B cell (primary cell): ENCODE measurements around the gene EXOC7. TPM values are rescaled to one million over a fixed set of nuclear protein-coding genes. Genes with fewer than 3 reads are reported as not detected.
"Not testable (repeated sequence)": the region's sequence is repeated elsewhere in the genome, so short reads cannot be mapped to it uniquely, and the experiment has no call there.

ENCODE experiments used
- ATAC-seq: fragments of 200-7000 bp; cut with Tn5 transposase; one replicate; pipeline ENCODE4 v1.10.0; 2021; ENCODE audit warnings: low read depth, mild to moderate bottlenecking, moderate number of reproducible peaks, moderate library complexity
- CTCF ChIA-PET: fragments of 350-600 bp; sonication (Branson Sonifier 250); formaldehyde crosslinking; loops from one replicate; lab custom pipeline; 2021; ENCODE audit warnings: antibody characterized with exemption, inconsistent platforms; lab: Charles Lee
- POLR2A ChIA-PET: fragments of 350-600 bp; sonication (Branson Sonifier 250); formaldehyde crosslinking; loops from one replicate; lab custom pipeline; 2021; ENCODE audit warnings: antibody characterized with exemption; lab: Charles Lee
- DNase-seq: peaks from one replicate; pipeline ENCODE4 v3.0.0; 2013
- H2AFZ ChIP-seq: 2 replicates; pipeline ENCODE4 v1.6.1; 2012; ENCODE audit warnings: mild to moderate bottlenecking, low read depth, low read length; ENCODE audit not compliant: insufficient read depth, poor library complexity, severe bottlenecking
- H3K27ac ChIP-seq, 2 donors: 1 replicate in 1 of 2; 2 replicates in 1 of 2; pipeline ENCODE4 v1.5.1; 2012 to 2013; ENCODE audit warnings: low read length in 2 of 2, mild to moderate bottlenecking in 2 of 2, moderate library complexity in 1 of 2
- H3K27me3 ChIP-seq, 4 experiments: fragments of 200-600 bp in 1 of 4; sonication (generic) in 1 of 4; replicated peaks in 1 of 4; 1 replicate in 2 of 4; 2 replicates in 2 of 4; pipeline versions ENCODE4 v1.6.1 to v1.7.0; 2013 to 2016; ENCODE audit warnings: low read length in 3 of 4, mild to moderate bottlenecking in 2 of 4, mixed read lengths in 1 of 4, moderate library complexity in 1 of 4; ENCODE audit not compliant: insufficient read depth in 4 of 4, control insufficient read depth in 3 of 4; ENCODE audit errors: control extremely low read depth in 1 of 4
- H3K36me3 ChIP-seq, 2 experiments: replicated peaks in 1 of 2; 1 replicate in 1 of 2; 2 replicates in 1 of 2; pipeline versions ENCODE4 v1.6.1 to v1.7.1; 2013; ENCODE audit warnings: low read length in 1 of 2; ENCODE audit not compliant: insufficient read depth in 2 of 2, control insufficient read depth in 1 of 2; ENCODE audit errors: control extremely low read depth in 1 of 2, extremely low read depth in 1 of 2
- H3K4me1 ChIP-seq, 2 donors: fragments of 200-600 bp in 1 of 2; sonication (generic) in 1 of 2; 1 replicate in 1 of 2; 2 replicates in 1 of 2; pipeline versions ENCODE4 v1.5.1 to v1.6.1; 2013 to 2017; ENCODE audit warnings: low read length in 2 of 2; ENCODE audit not compliant: control insufficient read depth in 2 of 2, insufficient read depth in 2 of 2
- H3K4me2 ChIP-seq: replicated peaks from 2 replicates; pipeline ENCODE3; 2012; ENCODE audit warnings: mild to moderate bottlenecking, low read depth, low read length; ENCODE audit not compliant: poor library complexity, severe bottlenecking
- H3K4me3 ChIP-seq, 5 experiments: fragments of 200-600 bp in 1 of 5; sonication (generic) in 1 of 5; 1 replicate in 3 of 5; 2 replicates in 2 of 5; pipeline versions ENCODE4 v1.5.1 to v1.7.0; 2011 to 2016; ENCODE audit warnings: low read length in 4 of 5, mild to moderate bottlenecking in 4 of 5, low read depth in 2 of 5, control low read depth in 1 of 5, moderate library complexity in 1 of 5; ENCODE audit not compliant: insufficient read depth in 1 of 5; ENCODE audit errors: control extremely low read depth in 1 of 5, extremely low read depth in 1 of 5
- H3K79me2 ChIP-seq: fragments of 200-600 bp; sonication (generic); one replicate; pipeline ENCODE4 v1.6.0; 2016; ENCODE audit warnings: low read length; ENCODE audit not compliant: control insufficient read depth, insufficient read depth
- H3K9ac ChIP-seq: fragments of 200-600 bp; sonication (generic); 2 replicates; pipeline ENCODE4 v1.6.1; 2017; ENCODE audit warnings: mild to moderate bottlenecking, low read length, moderate library complexity
- H3K9me3 ChIP-seq, 3 donors: one replicate each; pipeline versions ENCODE4 v1.6.1 to v1.7.1; 2013; ENCODE audit warnings: low read length in 2 of 3; ENCODE audit not compliant: control insufficient read depth in 2 of 3, insufficient read depth in 1 of 3; ENCODE audit errors: control extremely low read depth in 1 of 3
- H4K20me1 ChIP-seq: 2 replicates; pipeline ENCODE4 v1.6.0; 2012; ENCODE audit warnings: mild to moderate bottlenecking, low read length; ENCODE audit not compliant: insufficient read depth, control insufficient read depth, poor library complexity, severe bottlenecking
- H3K27ac Mint-ChIP-seq: one replicate; pipeline ENCODE4 v1.8.0; 2021; ENCODE audit warnings: mixed read lengths
- H3K27me3 Mint-ChIP-seq: one replicate; pipeline ENCODE4 v1.8.0; 2021; ENCODE audit warnings: mixed read lengths
- H3K4me1 Mint-ChIP-seq: one replicate; pipeline ENCODE4 v1.8.0; 2021; ENCODE audit warnings: mixed read lengths
- H3K4me3 Mint-ChIP-seq: one replicate; pipeline ENCODE4 v1.8.0; 2021; ENCODE audit warnings: mixed read lengths
- H3K9me3 Mint-ChIP-seq: one replicate; pipeline ENCODE4 v1.8.0; 2022; ENCODE audit warnings: mixed read lengths; ENCODE audit not compliant: insufficient read depth
- EZH2 ChIP-seq: IDR thresholded peaks from 2 replicates; pipeline ENCODE4 v1.6.1; 2012; ENCODE audit warnings: borderline replicate concordance, low read depth, mild to moderate bottlenecking, moderate library complexity, low read length; ENCODE audit not compliant: insufficient read depth, poor library complexity, severe bottlenecking
- WGBS: methylation state at CpG from one replicate; pipeline ENCODE4 v1.1.5; 2013; ENCODE audit warnings: missing lambda C conversion rate; ENCODE audit not compliant: insufficient coverage; 5-methylcytosine and 5-hydroxymethylcytosine counted together
- intact Hi-C: fragments of 100-400 bp; cut with micrococcal nuclease; formaldehyde crosslinking; loops from one replicate; pipeline ENCODE4 v1.10.0; 2022
- polyA plus RNA-seq: library from polyadenylated mRNA; depleted of rRNA; stranded (reverse); fragments of >200 nt; gene quantifications from 2 replicates; pipeline ENCODE4 v1.2.3, GENCODE V29; 2012
- total RNA-seq, 2 donors: library from RNA; stranded (reverse); fragments of 120-200 nt in 1 of 2; gene quantifications; 1 replicate in 1 of 2; 2 replicates in 1 of 2; pipeline versions ENCODE4 v1.2.3 to v1.2.4, GENCODE V29; 2013 to 2022
- TF ChIP-seq, protein P1 (sequence below): fragments of 200-600 bp; IDR thresholded peaks from one replicate; pipeline ENCODE4 v1.8.0; 2022; ENCODE audit warnings: antibody characterized with exemption, mild to moderate bottlenecking

The EXOC7 gene
- total and polyA plus RNA-seq, 2 donors (not counting 1 experiment from before 2014, with no cell fraction given): 105 to 194 TPM

DNA sequence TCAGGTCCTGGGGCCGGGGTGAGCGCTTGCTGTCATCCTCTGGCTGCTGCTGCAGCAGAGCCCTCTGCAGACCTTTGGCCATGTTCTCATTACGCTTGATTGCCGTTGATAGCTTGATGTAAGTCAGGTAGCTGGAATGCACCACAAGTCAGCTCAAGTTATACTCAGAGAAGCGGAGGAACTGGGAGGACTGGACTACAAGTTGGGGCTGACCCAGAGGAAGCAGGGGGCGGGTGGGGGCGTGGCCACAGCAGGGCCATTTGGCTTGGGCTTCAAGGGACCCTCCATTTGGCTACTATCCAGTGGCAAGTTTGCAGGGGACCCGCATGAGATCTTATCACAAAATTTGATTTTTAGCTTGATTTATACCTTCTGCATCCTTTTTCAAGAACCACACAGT, 57.5 kb downstream of the EXOC7 start:
- Mint-ChIP-seq H3K4me3 (no peak overlapping the region), H3K9me3 (no peaks in the 10 kb centered on the region), H3K27me3 (no peaks in the 10 kb centered on the region), H3K27ac (no peak overlapping the region), H3K4me1 (peaks cover 6% of the 10 kb centered on the region)
- Histone ChIP-seq H3K4me2 (no peak overlapping the region), H2AFZ (no peak overlapping the region), H3K9ac (no peak overlapping the region), H4K20me1 (no peaks in the 10 kb centered on the region), H3K27me3 (no peaks in the 10 kb centered on the region), H3K4me1 (no peaks in the 10 kb centered on the region), H3K79me2 (peaks cover 4% of the 10 kb centered on the region), H3K9me3 (no peaks in the 10 kb centered on the region), H3K36me3 (peaks cover 28 to 93% of the 10 kb centered on the region in 2 experiments), H3K27ac (no peak overlapping the region), H3K4me3 (no peak overlapping the region)
- TF ChIP-seq, protein P1, sequence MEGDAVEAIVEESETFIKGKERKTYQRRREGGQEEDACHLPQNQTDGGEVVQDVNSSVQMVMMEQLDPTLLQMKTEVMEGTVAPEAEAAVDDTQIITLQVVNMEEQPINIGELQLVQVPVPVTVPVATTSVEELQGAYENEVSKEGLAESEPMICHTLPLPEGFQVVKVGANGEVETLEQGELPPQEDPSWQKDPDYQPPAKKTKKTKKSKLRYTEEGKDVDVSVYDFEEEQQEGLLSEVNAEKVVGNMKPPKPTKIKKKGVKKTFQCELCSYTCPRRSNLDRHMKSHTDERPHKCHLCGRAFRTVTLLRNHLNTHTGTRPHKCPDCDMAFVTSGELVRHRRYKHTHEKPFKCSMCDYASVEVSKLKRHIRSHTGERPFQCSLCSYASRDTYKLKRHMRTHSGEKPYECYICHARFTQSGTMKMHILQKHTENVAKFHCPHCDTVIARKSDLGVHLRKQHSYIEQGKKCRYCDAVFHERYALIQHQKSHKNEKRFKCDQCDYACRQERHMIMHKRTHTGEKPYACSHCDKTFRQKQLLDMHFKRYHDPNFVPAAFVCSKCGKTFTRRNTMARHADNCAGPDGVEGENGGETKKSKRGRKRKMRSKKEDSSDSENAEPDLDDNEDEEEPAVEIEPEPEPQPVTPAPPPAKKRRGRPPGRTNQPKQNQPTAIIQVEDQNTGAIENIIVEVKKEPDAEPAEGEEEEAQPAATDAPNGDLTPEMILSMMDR: no peak
- no peak for TF ChIP-seq EZH2
- ATAC-seq (no peak), DNase-seq (no peak)
- ChIA-PET POLR2A (interaction anchor here (0.7 kb wide), 1 partner anchor 1034 kb away, joined by 4 read pairs; no protein-coding TSS in a partner anchor), CTCF (interaction anchor here (0.6 to 1.2 kb wide), 3 partner anchors 15 to 206 kb away, joined by 3 to 4 read pairs (median 3); no protein-coding TSS in a partner anchor)
- WGBS: 95% methylated on average over 6 of the region's 8 CpGs
- intact Hi-C loops: no loop called here

DNA sequence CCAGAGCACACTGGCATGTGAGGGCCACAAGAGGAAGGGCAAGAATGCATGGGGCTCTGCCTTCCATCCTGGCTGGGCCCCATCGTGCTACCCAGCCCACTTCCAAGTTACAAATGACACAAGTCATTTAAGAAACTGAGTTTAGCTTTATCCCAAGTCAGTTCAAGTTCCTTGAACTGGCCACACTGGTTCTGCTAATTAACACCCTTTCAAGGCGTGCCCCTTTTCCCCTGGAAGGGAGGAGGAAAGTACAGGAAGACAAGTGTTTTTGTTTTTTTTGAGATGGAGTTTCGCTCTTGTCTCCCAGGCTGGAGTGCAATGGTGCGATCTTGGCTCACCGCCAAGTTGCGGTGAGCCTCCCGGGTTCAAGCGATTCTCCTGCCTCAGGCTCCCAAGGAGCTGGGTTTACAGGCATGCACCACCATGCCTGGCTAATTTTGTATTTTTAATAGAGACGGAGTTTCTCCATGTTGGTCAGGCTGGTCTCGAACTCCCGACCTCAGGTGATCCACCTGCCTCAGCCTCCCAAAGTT, 59.0 kb downstream of the EXOC7 start:
- H3K27me3 ChIP-seq, H3K4me3 Mint-ChIP-seq, H3K9me3 Mint-ChIP-seq, H3K4me1 Mint-ChIP-seq, H3K79me2 ChIP-seq, CTCF ChIA-PET, H2AFZ ChIP-seq, H3K4me2 ChIP-seq, H3K4me1 ChIP-seq, H3K27ac Mint-ChIP-seq, ATAC-seq, POLR2A ChIA-PET, intact Hi-C loops, H3K9me3 ChIP-seq, H3K27ac ChIP-seq, H3K4me3 ChIP-seq, H3K27me3 Mint-ChIP-seq, H3K9ac ChIP-seq, DNase-seq, H4K20me1 ChIP-seq: not testable (repeated sequence)
- peaks cover 29 to 93% of the 10 kb centered on the region in 2 experiments for H3K36me3 ChIP-seq
- 100% methylated on average over 6 of the region's 11 CpGs for WGBS

DNA sequence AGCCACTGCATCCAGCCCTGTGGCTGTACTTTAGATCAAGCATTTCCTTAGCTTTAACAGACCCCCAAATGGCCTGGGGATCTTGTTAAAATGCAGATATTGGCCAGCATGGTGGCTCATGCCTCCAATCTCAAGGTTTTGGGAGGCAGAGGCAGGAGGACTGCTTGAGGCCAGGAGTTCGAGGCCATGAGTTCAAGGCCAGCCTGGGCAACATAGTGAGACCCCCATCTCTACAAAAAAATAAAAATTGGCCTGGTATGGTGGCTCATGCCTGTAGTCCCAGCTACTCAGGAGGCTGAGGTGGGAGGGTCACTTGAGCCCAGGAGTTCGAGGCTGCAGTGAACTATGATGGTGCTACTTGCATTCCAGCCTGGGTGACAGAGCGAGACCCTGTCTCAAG, 60.7 kb downstream of the EXOC7 start:
- H3K9ac ChIP-seq, CTCF ChIA-PET, H3K4me3 Mint-ChIP-seq, H3K27ac ChIP-seq, intact Hi-C loops, H3K27ac Mint-ChIP-seq, H3K9me3 ChIP-seq, H3K4me1 ChIP-seq, DNase-seq, H3K9me3 Mint-ChIP-seq, H3K4me3 ChIP-seq, ATAC-seq, H4K20me1 ChIP-seq, H3K27me3 ChIP-seq, H3K27me3 Mint-ChIP-seq, H3K4me1 Mint-ChIP-seq, H3K4me2 ChIP-seq, H2AFZ ChIP-seq, H3K79me2 ChIP-seq, POLR2A ChIA-PET: not testable (repeated sequence)
- peaks cover 29 to 92% of the 10 kb centered on the region in 2 experiments for H3K36me3 ChIP-seq
- 100% methylated on average over 2 of the region's 3 CpGs for WGBS
